NCI-H1694 (cell line): ENCODE data around the gene ALG8.
"Not testable (repeated sequence)": the region's sequence is repeated elsewhere in the genome, so short reads cannot be mapped to it uniquely, and the experiment has no call there.

ENCODE experiments used
- DNase-seq: peaks from one replicate; lab custom pipeline; 2025; lab: John Stamatoyannopoulos, UW

Gene ALG8

DNA sequence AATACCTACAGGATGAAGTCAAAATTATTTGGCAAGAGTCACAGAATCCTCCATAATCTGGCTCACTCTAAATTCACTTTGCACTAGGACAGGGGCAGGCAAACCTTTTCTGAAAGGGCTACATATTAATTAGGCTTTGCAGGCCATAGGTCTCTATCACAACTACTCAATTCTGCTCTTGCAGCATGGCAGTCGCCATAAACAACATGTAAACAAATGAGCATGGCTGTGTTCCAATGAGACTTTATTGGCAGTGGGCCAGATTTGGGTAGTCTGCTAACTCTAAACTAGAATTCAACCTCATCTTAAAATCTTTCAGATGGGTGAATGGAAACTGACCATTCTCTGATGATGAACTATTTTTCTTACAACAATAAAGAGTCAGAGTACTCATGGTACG, 70.0 kb downstream of the ALG8 start:
- DNase-seq = peak; percentile 33

DNA sequence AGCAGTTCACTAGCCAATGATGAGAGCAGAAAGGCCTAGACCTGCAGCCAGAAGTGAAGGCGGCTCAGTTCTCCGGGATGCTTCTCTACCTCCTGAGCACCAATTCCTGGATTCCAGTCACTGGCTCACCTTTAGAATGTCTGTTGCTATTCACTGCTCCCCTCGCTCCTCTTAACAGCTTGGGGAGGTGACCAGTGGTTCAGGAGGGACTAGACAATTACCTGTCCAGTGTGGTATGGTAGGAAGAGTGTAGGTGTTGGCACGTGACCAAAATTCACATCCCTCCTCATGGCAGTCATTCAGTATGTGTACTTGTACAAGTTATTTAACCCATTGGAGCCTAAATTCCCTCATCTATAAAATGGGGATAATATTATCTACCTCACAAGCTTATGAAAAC, 71.7 kb downstream of the ALG8 start:
- no peak for DNase-seq

DNA sequence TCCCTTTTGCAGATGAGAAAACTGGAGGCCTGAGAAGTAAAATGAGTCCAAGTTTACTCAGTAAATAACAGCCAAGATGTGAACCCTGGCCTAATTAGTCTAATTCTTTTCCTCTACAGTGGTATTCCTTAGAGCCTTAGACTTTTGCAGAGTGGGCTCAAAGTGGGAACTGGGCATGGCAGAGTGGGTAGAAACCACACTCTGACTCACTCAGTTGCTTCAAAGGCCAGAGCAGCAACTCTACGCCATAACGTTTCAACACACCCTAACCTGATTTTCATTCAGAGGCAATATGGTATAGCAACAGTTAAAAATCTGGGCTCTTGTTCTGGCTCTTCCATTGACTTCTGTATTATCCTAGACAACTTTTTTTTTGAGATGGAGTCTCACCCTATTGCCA, 73.0 kb downstream of the ALG8 start:
- DNase-seq = no peak

DNA sequence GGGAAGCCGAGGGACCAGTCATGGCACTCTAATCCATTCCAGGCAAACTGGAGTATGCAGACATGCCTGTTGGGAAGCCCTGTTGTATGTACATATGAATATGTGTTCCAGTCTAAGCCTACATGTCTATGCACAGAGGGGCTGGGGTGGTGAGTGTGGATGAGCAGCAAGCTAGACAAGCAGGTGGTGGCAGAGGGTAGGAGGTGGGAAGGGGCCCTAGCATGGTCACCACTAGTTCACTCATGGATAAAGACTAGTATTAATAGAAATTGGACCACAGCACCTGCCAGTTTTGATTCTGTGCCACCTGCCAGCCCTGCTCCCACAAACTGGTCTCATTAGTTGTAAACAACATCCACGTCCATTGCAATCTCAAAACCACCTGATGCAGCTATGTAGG, 74.2 kb downstream of the ALG8 start:
- no peak for DNase-seq

DNA sequence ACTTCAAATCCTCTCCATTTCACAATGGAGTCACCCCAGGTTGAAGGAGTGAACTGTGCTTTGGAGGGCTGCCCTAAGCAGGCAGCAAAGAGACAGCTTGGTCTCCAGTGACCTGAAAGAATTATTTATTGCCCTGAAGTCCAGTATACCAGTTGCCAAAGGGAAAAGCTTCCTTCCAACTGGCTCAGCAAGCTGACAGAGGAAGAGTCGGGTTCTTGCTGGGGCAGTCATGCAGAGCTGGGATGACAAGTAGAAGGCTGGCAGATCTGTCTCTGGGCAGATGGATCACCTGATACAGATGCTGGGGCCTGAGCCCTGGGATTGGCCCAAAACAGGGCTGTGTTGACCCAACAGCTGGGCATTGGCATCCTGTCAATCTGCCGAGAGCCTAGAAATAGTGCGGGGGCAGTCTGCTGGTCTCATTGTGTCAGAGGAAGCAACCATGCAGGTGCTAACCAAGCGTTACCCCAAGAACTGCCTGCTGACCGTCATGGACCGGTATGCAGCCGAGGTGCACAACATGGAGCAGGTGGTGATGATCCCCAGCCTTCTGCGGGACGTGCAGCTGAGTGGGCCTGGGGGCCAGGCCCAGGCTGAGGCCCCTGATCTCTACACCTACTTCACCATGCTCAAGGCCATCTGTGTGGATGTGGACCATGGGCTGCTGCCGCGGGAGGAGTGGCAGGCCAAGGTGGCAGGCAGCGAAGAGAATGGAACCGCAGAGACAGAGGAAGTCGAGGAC, 75.8 kb downstream of the ALG8 start, which contains the start of gene THRSP:
Gene THRSP, plus strand, starts transcription at position 422 of the 742 bp plus-strand sequence. Its CDS starts 21 bp downstream, at position 443.
- no peak for DNase-seq

DNA sequence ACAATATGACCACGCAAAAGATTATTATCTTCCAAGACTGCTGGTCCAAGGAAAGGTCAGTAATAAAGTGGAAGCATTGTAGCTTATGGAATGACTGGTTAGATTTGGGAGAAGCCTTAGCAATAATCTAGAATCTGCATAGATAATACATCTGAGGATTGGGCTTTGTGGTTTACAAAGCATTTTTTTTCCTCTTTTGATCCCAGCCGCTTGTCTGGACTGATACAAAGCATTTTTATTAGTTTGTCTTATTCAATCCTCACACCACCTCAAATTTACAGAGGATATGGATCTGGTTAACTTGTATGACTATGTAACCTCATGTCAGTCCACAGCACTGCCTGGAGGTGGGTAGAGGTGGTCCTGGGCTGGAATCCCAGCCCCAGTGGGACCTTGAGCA, 76.8 kb downstream of the ALG8 start:
- DNase-seq = no peak

DNA sequence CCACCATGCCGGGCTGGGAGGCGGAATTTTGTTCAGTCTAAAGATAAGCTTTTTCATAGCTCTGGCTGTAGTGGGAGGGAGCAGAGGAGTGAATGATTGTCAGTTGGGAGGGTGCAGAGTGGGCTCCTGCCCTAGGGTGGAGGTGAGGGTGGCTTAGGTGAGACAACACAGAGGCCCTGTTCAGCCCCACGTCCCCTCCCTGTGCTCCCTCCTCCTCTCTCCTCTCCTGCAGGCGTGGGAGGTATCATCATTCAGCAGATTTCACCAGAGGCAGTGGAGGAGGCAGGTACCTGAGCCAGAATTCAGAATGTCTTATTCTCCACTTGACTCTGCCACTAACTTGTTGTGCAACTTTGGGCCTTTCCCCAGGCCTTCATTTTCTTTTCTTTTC, 77.5 kb downstream of the ALG8 start:
- no peak for DNase-seq

DNA sequence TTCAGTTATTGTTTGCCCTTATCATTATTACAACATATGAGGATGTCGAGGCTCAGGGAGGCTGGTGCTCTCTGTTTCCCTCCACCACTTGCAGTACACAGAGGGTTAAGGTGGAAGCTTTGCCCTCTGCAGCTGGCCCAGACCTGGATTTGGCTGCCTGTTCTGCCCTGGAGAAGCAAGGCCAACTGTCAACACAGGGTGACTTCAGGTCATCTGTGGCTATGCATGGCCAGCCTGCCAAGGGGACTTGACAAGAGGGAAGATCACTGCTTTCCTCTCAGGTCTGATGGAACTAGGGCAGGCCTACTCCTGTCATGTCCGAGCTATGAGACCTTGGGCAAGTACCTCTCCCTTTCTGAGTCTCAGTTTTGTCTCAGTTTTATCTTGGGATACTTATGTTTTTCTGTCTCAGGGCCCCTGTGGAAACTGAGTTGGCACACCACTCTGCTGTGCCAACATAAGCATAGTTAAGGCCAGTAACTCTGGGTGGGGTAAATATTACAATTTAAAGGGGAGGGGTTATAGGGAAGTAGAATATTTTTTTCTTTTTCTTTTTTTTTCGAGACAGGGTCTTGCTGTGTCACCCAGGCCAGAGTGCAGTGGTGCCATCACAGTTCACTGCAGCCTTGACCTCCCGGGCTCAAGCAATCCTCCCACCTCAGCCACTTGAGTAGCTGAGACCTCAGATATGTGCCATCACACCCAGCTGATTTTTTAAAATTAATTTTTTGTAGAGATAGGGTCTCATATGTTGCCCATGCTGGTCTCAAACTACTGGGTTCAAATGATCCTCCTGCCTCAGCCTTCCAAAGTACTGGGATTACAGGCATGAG, 78.1 kb downstream of the ALG8 start:
- DNase-seq = no peak

DNA sequence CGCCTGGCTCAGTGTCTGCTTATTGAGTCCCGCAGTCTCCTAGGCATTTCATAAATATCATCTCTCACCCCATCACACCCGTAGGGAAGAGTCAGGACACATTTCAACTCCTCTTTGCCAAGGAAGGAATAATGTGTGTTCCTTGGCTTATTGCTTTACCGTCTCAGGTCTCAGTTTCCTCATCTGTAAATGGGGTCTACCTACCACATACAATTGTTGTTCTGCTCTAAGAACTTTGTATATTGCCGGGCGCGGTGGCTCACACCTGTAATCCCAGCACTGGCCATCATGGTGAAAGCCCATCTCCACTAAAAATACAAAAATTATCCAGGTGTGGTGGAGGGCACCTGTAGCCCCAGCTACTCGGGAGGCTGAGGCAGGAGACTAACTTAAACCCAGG, 78.9 kb downstream of the ALG8 start:
- DNase-seq = no peak

DNA sequence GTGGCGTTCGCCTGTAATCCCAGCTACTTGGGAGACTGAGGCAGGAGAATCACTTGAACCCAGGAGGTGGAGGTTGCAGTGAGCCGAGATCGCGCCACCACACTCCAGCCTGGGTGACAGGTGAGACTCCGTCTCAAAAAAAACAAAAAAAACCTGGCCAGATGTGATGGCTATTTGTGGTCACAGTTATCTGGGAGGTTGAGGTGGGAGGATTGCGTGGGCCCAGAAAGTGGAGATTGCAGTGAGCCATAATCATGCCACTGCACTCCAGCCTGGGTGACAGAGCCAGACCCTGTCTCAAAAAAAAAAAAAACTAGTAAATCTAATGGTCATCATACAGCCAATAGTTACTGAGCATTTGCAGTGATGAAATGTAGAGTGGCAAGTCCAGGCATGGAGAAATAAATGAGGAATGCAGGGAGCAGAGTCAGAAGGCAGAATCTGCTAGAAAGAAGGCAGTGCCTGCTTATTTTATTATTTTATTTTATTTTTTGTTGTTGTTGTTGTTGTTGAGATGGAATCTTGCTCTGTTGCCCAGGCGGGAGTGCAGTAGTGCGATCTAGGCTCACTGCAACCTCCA, 79.6 kb downstream of the ALG8 start:
- not testable (repeated sequence) for DNase-seq

DNA sequence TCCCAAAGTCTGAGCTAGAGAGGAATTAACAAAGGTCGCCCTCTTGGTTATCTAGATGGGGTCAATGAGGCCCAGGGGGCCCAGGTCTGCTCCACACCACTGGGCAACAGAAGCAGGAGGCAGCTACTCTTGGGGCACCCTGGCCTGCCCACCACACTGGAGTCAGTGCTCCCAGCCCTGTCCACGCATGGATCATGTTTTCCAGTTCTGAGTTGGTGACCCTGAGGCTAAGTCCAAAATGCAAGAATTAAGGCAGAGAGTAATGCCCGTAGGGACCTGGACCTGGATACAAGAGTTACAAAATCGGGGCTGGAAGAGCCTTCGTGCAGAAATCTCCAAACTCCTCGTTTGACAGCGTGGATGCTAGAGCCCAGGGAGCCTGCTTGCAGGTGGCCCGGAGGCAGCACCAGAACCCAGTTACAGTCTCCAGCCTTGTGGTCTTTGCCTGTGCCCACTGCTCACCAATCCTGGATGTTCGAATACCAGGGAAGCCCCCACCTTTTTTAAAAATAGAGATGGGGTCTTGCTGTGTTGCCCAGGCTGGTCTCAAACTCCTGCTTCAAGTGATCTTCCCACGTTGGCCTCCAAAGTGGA, 81.9 kb downstream of the ALG8 start:
- DNase-seq = no peak

DNA sequence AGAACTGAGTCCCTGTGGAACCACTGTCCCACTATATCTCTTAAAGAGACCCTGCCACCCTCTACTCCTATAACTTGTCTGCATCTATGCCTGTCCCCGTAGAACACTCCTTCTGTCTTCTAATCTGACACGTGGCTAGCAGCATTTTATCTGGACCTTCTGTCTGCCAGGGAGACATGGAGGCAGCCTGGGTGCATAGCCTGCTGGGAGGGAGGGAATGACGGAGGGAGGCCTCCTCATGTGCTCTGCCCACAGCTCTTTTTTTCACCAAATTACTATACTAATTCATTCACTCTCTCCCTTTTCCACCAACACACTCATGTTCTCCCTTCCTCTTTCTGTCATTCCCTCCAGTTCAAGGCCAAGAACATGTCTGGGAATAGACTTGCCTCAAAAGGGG, 83.3 kb downstream of the ALG8 start:
- no peak for DNase-seq

DNA sequence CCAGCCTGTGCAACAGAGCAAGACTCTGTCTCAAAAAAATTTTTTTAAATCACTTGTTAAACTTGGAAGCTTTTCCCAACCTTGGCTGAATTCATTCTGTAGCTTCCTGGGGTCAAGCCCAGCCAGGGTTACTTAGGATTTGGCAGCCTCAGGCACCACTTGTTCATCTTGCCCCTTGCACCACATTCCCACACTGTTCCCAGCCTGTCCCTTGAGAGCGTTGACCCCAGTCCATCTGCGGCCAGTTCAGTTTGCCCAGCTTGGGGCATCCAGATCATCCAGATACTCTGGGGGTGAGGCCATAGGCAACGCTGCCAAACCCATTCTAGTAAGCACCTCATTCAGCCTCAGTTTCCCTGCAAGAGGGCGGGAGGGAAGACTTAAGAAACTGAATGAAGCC, 84.5 kb downstream of the ALG8 start:
- no peak for DNase-seq

DNA sequence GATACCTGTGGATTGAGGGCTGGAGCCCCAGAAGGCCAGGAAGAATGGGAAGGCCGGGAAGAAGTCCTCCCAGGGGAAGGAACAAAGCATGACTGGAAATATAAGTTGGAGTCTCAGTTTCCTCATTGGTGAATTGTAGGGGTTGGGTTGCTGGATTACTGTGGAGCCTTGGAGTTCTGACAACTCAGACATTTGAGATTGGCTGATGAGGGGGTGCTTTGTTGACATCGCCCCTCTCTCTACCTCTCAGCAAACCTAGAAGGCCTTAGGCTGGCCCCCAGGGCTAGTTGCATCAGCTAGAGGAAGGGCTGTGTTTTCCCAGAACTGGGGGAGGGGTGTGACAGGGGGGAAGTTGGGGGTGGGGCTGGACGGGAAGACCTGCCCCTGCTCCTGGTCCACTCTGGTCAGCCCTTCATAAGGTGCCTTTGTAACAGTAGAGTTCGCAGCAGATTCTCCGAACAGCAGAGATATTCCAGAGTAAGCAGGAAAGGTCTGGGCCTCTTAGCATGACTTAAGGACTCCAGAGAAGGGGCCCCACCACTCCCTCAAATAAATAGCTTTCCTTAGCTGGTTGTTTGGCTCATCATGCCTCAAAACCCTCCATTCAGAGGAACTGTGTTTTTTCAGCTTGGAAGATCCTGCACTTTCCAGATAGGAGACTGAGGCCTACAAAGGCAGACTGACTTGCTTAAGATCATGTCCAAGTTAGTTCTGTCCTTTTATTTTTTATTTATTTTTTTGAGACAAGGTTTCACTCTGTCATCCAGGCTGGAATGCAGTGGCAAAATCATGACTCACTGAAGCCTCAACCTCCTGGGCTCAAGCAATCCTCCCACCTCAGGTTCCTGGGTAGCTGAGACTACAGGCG, 88.2 kb downstream of the ALG8 start:
- no peak for DNase-seq
